ENCODE data around the gene TRIM29. TPM values are rescaled to one million over a fixed set of nuclear protein-coding genes. Genes with fewer than 3 reads are reported as not detected.

The TRIM29 gene
- total RNA-seq, 5 donors from 2014 or later (not counting 1 experiment from before 2014, with no cell fraction given): not detected

DNA sequence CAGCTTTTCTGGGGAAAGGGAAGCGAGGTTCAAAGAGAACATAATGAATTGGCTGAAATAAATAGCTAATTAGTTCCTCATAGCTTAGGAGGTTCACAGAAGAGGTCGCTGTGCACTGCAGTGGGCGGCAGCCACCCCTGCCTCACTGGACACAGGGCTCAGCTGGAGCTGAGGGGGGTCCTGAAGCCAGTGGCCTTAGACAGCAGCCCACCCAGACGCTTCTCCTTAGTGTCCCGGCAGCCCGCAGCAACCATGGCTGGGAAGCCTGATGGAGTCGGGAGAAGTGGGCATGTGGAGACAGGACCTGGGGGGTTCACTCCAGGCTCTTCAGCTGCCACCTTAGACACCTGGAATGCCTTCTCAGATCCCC is 75.4 kb downstream of the TRIM29 start:
- Histone ChIP-seq H3K36me3 (ENCODE audit: control insufficient read depth in 2 of 2, extremely low read depth in 1 of 2, insufficient read depth in 1 of 2, low read length in 1 of 2) (no peaks in the 10 kb centered on the region), H3K4me3 (ENCODE audit: control insufficient read depth in 1 of 2, extremely low read depth in 1 of 2, low read length in 1 of 2) (no peak overlapping the region), H3K9me3 (no peaks in the 10 kb centered on the region), H3K4me1 (ENCODE audit: control insufficient read depth in 1 of 2, extremely low read depth in 1 of 2, insufficient read depth in 2 of 2, low read length in 2 of 2) (no peaks in the 10 kb centered on the region), H3K27ac (ENCODE audit: low read length) (no peak overlapping the region), H3K27me3 (replicated peaks in 1 of 2; ENCODE audit: control insufficient read depth in 2 of 2, extremely low read depth in 1 of 2, insufficient read depth in 2 of 2, low read length in 1 of 2) (peaks cover 0 to 45% of the 10 kb centered on the region in 2 experiments)
- POLR2A ChIA-PET: no interaction called here
- no peaks in the 10 kb centered on the region for H3K36me3 Mint-ChIP-seq
- DNase-seq (no peak), ATAC-seq (replicated peaks in 1 of 4) (no peak)
- CTCF ChIA-PET: no interaction called here
- no peak overlapping the region for H3K27ac Mint-ChIP-seq
- H3K4me1 Mint-ChIP-seq: no peaks in the 10 kb centered on the region
- H3K4me3 Mint-ChIP-seq: no peak overlapping the region
- H3K9me3 Mint-ChIP-seq: no peaks in the 10 kb centered on the region
- 75% methylated on average over 2 of the region's 7 CpGs for WGBS (ENCODE audit: insufficient coverage)
- peaks cover 18 to 31% of the 10 kb centered on the region in 2 donors for H3K27me3 Mint-ChIP-seq

DNA sequence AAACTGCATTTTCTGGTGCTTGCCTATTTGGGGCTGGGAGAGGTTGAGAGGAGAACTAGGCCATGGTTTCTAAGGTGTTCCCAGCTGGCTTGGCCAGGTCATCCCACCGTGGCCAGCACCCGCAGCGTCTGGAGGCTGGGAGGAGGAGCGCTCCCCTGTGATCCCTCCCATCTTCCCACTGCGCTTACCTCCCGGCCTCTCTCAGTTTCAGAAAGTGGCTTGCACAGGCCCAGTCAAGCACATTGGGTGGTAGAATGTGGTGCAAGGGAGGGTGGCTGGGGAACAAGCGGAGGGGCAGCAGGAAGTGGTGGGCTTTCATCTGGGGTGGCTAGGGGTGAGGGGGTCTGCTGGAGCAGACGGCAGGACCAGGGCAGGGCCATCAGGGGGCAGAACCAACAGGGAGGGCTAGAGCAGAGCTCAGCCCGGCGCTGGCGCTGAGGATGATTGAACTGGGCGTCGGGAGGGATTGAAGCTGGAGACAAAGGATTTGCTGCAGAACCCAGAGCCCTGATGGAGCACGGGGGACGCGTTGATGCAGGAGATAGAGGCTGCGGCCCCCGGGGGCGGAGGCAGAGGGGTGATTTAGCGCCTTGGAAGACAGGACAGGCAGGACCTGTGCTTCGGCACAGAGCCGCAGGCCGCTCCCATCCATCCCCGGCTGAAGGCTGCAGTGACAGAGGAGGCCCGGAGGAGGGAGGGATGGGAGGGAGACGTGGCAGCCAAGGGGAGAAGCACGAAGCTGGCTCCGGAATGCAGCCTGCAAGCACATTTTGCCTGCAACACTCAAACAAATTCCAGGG is 76.0 kb downstream of the TRIM29 start:
- Mint-ChIP-seq H3K4me1 (no peaks in the 10 kb centered on the region), H3K36me3 (no peaks in the 10 kb centered on the region), H3K4me3 (no peak overlapping the region), H3K27me3 (peaks cover 24 to 32% of the 10 kb centered on the region in 2 donors), H3K9me3 (no peaks in the 10 kb centered on the region), H3K27ac (no peak overlapping the region)
- no peak overlapping the region for H3K4me3 ChIP-seq (ENCODE audit: control insufficient read depth in 1 of 2, extremely low read depth in 1 of 2, low read length in 1 of 2)
- H3K27me3 ChIP-seq (replicated peaks in 1 of 2; ENCODE audit: control insufficient read depth in 2 of 2, extremely low read depth in 1 of 2, insufficient read depth in 2 of 2, low read length in 1 of 2): peaks cover 0 to 39% of the 10 kb centered on the region in 2 experiments
- no peaks in the 10 kb centered on the region for H3K9me3 ChIP-seq
- DNase-seq (no peak), ATAC-seq (replicated peaks in 1 of 4) (no peak)
- CTCF ChIA-PET: no interaction called here
- POLR2A ChIA-PET: no interaction called here
- H3K27ac ChIP-seq (ENCODE audit: low read length): no peak overlapping the region
- H3K36me3 ChIP-seq (ENCODE audit: control insufficient read depth in 2 of 2, extremely low read depth in 1 of 2, insufficient read depth in 1 of 2, low read length in 1 of 2): no peaks in the 10 kb centered on the region
- WGBS (ENCODE audit: insufficient coverage): 63% methylated on average over 18 of the region's 28 CpGs
- H3K4me1 ChIP-seq (ENCODE audit: control insufficient read depth in 1 of 2, extremely low read depth in 1 of 2, insufficient read depth in 2 of 2, low read length in 2 of 2): no peaks in the 10 kb centered on the region

Other genes starting within 250 kb of the TRIM29 start
- gene OAF, start 72.9 kb upstream of the TRIM29 start, total RNA-seq: 1 to 10 TPM; 3.2 to 6.0 (median 4.0) TPM
- gene POU2F3, start 102.0 kb upstream of the TRIM29 start, total RNA-seq: not detected
- under 1 TPM in 3 of 5 donors, not detected in 2; 0.39 to 0.73 (median 0.61) TPM for gene TLCD5, start 187.2 kb upstream of the TRIM29 start, total RNA-seq
- gene ARHGEF12, start 198.3 kb upstream of the TRIM29 start, total RNA-seq: 10 to 100 TPM in 2 of 5 donors, 1 to 10 TPM in 3; 4.8 to 12.8 (median 8.0) TPM